LNCaP clone FGC (cell line): ENCODE data around the gene BCAS3.

ENCODE experiments used
- DNase-seq: peaks from one replicate; pipeline ENCODE4 v3.0.0-alpha.2; 2011; ENCODE audit warnings: low read depth
- H3K4me3 ChIP-seq: 2 replicates; pipeline ENCODE4 v1.5.1; 2011; ENCODE audit warnings: mild to moderate bottlenecking, low read depth, low read length, control low read depth
- TF ChIP-seq, protein P1 (sequence below): IDR thresholded peaks from 2 replicates; pipeline ENCODE4 v1.5.1; 2012; ENCODE audit warnings: mild to moderate bottlenecking; ENCODE audit not compliant: control insufficient read depth, insufficient read depth; ENCODE audit errors: extremely low read depth

The BCAS3 gene

GRCh38 chr17:61382796-61383688 is 705.4 kb downstream of the BCAS3 start:
- no peak overlapping the region for H3K4me3 ChIP-seq
- DNase-seq, result no peak
- TF ChIP-seq, protein P1, sequence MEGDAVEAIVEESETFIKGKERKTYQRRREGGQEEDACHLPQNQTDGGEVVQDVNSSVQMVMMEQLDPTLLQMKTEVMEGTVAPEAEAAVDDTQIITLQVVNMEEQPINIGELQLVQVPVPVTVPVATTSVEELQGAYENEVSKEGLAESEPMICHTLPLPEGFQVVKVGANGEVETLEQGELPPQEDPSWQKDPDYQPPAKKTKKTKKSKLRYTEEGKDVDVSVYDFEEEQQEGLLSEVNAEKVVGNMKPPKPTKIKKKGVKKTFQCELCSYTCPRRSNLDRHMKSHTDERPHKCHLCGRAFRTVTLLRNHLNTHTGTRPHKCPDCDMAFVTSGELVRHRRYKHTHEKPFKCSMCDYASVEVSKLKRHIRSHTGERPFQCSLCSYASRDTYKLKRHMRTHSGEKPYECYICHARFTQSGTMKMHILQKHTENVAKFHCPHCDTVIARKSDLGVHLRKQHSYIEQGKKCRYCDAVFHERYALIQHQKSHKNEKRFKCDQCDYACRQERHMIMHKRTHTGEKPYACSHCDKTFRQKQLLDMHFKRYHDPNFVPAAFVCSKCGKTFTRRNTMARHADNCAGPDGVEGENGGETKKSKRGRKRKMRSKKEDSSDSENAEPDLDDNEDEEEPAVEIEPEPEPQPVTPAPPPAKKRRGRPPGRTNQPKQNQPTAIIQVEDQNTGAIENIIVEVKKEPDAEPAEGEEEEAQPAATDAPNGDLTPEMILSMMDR, result no peak

GRCh38 chr17:61383689-61384201 is 706.1 kb downstream of the BCAS3 start:
- TF ChIP-seq, protein P1, result no peak
- no peak overlapping the region for H3K4me3 ChIP-seq
- no peak for DNase-seq

DNA sequence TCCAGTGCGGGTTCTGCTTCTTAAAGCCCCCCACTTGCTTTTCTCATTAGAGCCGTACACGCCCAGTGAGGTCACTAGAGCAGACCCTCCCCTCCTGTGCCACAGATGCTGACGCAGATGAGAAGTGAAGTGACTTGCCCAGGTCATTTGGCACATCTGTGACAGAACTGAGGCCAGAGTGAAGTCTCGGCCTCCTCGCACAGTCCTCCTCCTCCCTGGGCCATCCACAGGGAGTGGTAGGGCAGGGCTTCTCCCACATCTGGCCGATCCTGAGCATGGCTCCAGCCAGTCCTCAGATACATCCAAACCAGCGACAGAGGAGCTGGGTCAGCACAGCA is 706.7 kb downstream of the BCAS3 start:
- TF ChIP-seq, protein P1, result no peak
- DNase-seq, result no peak
- H3K4me3 ChIP-seq, result no peak overlapping the region

GRCh38 chr17:61384692-61385576 is 707.3 kb downstream of the BCAS3 start:
- no peak overlapping the region for H3K4me3 ChIP-seq
- TF ChIP-seq, protein P1, result no peak
- DNase-seq, result no peak

GRCh38 chr17:61385577-61386236 is 708.1 kb downstream of the BCAS3 start:
- DNase-seq, result no peak
- TF ChIP-seq, protein P1, result no peak
- no peak overlapping the region for H3K4me3 ChIP-seq

DNA sequence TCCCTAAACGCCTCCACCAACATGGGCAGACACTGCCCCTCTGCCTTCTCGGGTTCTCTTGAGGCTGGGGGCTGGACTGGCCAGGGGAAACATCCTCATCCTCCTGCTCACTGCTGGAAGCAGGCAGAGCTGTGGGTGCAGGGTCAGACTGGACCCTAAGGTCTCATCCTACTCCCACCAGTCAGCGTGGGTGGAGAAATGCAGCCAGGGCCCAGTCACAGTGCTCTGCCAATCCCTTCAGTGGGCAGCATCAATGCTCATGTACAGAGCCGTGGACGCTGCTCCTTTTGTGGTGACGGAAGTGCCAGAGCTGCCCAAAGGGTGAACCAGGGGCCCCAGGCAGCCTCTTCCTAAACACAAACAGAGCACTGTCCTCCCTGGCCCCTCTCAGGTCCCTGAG is 708.6 kb downstream of the BCAS3 start:
- TF ChIP-seq, protein P1, result no peak
- H3K4me3 ChIP-seq, result no peak overlapping the region
- DNase-seq, result no peak
